ENCODE measurements around the gene FAAH2.

FAAH2 gene

GRCh38 chrX:57422790-57423189 lies 136.3 kb downstream of the FAAH2 start:
- no peak for TF ChIP-seq CTCF (IDR thresholded peaks at IDR 0.05; ENCODE audit: borderline replicate concordance, control extremely low read depth, extremely low read depth, insufficient read depth, missing control alignments)
- DNase-seq (ENCODE audit: low spot score) = no peak
- in situ Hi-C loops (cut with MboI; ENCODE audit: low sequenced_read_pairs, unreplicated experiment) = no loop called here

- in situ Hi-C loops (cut with MboI; ENCODE audit: low sequenced_read_pairs, unreplicated experiment) = no loop called here
- DNase-seq (ENCODE audit: low spot score) = no peak
Measured at GRCh38 chrX:57445076-57445475, 158.6 kb downstream of the FAAH2 start.

GRCh38 chrX:57445832-57446231 lies 159.3 kb downstream of the FAAH2 start:
- TF ChIP-seq CTCF (IDR thresholded peaks at IDR 0.05; ENCODE audit: borderline replicate concordance, control extremely low read depth, extremely low read depth, insufficient read depth, missing control alignments) = no peak

More at GRCh38 chrX:57445076-57445475, 158.6 kb downstream of the FAAH2 start:
- no peak for TF ChIP-seq CTCF (IDR thresholded peaks at IDR 0.05; ENCODE audit: borderline replicate concordance, control extremely low read depth, extremely low read depth, insufficient read depth, missing control alignments)

GRCh38 chrX:57447856-57448255 lies 161.3 kb downstream of the FAAH2 start:
- no peak for TF ChIP-seq CTCF (IDR thresholded peaks at IDR 0.05; ENCODE audit: borderline replicate concordance, control extremely low read depth, extremely low read depth, insufficient read depth, missing control alignments)
- in situ Hi-C loops (cut with MboI; ENCODE audit: low sequenced_read_pairs, unreplicated experiment) = no loop called here
- DNase-seq (ENCODE audit: low spot score) = no peak

More at GRCh38 chrX:57445832-57446231, 159.3 kb downstream of the FAAH2 start:
- in situ Hi-C loops (cut with MboI; ENCODE audit: low sequenced_read_pairs, unreplicated experiment) = no loop called here
- no peak for DNase-seq (ENCODE audit: low spot score)

- no peak for TF ChIP-seq CTCF (IDR thresholded peaks at IDR 0.05; ENCODE audit: borderline replicate concordance, control extremely low read depth, extremely low read depth, insufficient read depth, missing control alignments)
- in situ Hi-C loops (cut with MboI; ENCODE audit: low sequenced_read_pairs, unreplicated experiment) = no loop called here
- no peak for DNase-seq (ENCODE audit: low spot score)
Measured at GRCh38 chrX:57451426-57452020, 165.0 kb downstream of the FAAH2 start.

GRCh38 chrX:57453901-57454300 lies 167.4 kb downstream of the FAAH2 start:
- TF ChIP-seq CTCF (IDR thresholded peaks at IDR 0.05; ENCODE audit: borderline replicate concordance, control extremely low read depth, extremely low read depth, insufficient read depth, missing control alignments) = peak; percentile 61
- DNase-seq (ENCODE audit: low spot score) = peak; percentile 23
- in situ Hi-C loops (cut with MboI; ENCODE audit: low sequenced_read_pairs, unreplicated experiment) = no loop called here

Measured in GM13976 (cell line).